NCI-H524 treated with DMSO at 0.1 percent for 48 hours (cell line): ENCODE measurements around the gene CTNNA2.

Source experiments
- DNase-seq: peaks from one replicate; lab custom pipeline; 2025; lab: John Stamatoyannopoulos, UW

The CTNNA2 gene

DNA sequence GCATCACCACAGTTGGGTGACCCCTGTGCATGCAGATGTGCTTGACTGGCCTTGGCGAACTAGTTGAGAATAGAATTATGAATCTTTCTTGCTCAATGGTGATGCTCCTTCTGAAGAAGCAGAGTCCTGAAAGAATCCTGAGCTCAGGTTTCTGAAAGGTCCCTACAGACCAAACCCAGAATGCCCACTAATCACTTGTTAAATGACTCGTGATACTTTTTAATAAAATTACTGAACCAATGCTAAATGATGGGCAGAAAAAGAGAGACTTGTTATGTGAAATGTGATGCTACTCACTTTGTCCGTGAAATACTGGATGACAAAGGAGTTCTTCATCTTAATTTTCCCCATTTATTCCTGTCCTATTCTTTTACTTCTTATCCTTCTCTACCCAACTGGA, 1055.2 kb downstream of the CTNNA2 start:
- no peak for DNase-seq

DNA sequence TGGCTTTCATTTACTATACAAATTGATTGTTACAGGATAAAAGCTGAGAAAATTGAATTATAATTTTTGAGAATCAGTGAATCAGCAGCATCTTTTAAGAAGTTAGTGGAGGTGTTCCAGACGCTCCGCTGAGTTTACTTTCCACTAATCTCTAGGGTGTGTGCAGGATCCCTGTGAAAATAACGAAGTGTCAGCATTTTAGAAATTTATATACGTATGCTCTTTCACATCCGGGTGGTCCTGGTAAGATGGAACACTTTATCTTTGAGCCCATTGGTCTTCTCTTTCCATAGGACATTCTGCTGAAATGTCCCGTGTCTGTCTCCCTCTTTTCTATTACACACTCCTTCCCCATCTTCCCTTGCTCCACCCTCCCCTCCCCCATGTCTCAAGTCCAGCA, 1060.3 kb downstream of the CTNNA2 start:
- no peak for DNase-seq

DNA sequence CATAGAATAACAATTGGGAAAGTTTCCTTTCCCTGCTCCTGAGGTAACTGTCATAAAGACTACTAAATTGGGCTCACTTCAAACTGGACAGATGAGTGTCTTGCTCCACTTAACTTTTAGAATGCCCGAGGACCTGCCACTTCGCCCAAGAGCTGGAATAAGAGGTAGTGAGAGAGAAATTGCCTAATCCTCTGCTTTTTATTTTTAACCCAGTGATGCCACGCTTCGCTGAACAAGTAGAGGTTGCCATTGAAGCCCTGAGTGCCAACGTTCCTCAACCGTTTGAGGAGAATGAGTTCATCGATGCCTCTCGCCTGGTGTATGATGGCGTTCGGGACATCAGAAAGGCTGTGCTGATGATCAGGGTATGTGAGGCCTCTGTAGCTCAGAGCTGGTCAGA, 1061.1 kb downstream of the CTNNA2 start:
- DNase-seq, result no peak

DNA sequence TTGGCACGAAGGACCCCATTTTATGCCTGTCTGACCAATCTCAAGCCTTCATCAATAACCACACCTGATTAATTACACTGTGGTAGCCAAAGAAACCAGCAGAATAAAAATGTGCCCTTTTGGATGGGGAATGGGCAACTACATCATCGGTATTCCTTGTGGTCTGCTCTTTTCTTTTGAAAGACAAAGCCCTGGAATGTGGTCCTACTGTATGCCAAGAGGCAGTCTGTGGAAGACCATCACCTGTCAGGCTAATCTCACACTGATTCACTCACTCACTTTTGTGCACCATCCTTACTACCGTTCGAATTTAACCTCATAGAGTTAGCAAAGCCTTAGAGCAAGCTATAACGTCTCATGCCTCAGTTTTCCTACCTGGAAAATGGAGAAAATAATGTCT, 1066.9 kb downstream of the CTNNA2 start:
- no peak for DNase-seq

DNA sequence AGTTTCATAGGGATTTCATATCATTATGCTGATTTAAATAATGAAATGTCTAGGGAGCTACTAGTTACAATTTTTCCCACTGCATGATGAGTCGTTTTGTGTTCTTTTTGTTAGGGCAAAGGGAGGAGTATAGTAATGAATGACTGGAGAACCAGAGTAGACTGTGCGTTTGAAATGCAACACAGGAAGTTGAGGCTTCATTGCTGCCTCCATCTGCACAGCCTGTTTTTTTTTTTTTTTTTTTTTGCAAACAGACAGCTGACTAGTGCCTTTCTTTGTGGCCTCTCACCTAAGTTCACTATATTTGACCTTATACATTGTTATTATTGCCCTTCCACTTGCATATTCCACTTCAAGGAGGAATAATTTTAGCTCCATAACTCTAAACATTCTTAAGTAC, 1078.4 kb downstream of the CTNNA2 start:
- no peak for DNase-seq

DNA sequence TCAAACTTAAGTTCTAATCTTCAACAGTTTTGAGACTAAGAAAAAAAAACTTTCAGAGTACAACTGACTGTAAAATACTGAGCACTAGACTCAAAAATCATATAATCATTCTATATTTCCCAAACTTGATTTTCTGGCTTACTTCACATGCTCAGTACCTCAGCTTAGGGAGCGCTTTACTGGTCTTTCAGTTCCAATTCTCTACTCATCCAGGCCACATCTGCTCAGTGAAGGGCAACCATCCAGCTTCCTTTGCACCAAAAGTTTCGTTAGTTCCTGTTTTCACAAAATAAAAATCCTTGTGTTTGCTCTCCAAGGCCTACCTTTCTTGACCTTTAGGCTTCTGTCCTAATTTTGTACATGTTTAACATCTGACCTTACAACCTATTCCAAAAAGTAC, 1079.3 kb downstream of the CTNNA2 start:
- no peak for DNase-seq

DNA sequence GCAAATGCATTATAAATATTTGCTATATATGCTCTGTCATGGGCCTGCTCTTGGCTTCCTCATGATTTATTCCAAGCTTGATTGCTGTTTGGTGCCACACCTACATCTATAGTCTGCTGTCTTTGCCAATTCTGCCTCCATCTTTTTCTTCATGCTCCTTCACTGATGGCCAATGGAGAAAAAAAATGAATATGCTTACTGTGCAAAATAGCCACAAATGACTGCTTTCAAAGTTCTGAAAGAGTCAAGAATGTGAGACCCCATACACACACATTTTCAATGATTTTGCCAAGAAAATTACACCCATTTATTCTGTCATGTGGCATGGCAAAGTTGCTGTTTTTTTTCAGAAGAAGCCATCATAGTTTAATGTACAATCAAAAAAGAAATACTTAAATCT, 1097.3 kb downstream of the CTNNA2 start:
- DNase-seq, result no peak

DNA sequence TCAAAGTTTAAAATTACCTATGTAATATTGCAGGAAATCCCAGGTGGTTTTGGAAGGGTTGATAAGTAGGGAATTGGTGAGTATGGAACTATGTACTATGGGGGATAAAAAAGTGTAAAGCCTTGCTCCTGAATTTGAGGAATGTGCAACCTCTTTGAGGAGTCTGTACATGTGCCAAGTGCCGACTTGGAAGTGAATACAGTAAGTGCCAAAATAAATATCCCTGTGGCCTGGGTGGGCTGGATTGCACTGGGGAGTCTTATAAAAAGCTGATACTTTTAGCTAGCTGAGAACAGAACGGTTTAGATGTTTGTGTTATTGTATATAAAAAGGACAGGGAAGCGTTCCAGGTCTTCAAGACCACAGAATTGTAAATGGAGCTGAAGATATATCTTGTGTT, 1108.8 kb downstream of the CTNNA2 start:
- DNase-seq, result no peak

DNA sequence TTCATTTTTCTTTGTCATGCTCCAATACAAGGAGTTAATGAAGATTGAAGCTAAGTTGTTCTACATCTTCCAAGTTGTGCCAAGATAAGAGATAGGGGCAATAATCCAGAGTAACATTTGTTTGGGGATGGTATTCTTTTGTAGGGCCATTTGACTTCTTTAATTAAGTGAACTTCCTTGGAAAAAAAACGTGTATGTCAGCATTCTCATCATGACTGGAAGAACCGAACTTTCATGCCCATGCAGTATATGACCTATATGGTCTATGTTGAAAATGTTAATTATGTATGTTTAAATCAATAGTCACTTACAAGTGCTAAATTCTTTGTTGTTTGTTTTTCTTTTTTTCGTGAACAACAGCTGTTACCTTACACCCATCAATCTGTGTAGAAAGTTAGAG, 1111.2 kb downstream of the CTNNA2 start:
- DNase-seq, result no peak

DNA sequence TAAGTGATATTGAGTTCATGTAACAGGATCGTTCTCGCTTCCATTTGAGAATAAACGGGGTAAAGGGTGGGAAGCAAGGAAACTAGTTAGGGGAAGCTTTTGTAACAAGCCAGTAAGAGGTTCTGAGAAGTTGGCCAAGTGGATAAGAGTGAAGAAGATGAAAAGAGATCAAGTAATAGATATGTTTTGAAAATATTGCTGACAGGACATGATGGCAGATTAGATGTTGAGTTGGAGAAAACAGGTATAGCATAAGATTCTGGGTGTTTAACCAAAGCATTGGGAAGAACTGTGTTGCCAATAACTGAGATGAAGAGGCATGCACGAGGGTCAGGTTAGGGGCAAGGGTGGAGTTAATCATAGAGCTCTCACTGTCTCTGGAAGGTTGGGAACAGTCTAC, 1121.7 kb downstream of the CTNNA2 start:
- DNase-seq, result no peak

DNA sequence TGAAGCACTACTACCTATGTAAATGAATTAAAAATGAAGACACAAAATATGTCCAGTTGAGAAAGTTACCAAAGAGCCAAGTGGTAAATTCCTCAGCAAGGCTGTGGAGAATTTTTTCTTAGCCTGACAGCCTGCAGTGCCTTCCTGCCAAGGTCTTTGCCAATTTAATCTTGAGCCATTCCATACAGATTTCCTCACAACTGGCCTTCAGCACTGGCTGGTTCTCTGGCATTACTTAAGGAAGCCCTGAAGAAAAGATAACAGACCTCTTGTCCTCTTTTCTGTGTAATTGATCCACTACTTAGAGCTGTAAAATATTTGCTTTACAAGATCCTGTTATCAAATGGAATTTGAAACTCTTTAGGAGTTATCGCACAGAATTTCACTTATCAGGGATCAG, 1125.9 kb downstream of the CTNNA2 start:
- no peak for DNase-seq

DNA sequence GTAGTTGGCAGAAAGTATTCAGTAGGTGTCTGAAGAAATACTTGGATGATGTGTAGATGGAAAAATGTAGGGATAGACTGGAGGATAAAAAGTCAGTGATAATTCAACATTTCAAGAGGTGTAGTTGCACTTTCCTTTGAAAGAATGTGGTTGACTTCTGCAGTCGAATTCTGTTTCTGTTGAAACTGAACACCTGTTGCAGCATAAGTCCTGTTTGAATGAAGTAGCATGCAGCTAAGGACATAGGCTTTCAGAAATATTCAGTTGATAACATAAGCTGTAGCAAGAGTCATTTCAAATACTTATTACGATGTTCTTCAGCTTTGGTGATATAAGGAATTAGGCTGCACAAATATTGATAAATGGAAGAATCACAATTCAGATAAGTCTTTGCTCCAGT, 1129.6 kb downstream of the CTNNA2 start:
- DNase-seq, result no peak

DNA sequence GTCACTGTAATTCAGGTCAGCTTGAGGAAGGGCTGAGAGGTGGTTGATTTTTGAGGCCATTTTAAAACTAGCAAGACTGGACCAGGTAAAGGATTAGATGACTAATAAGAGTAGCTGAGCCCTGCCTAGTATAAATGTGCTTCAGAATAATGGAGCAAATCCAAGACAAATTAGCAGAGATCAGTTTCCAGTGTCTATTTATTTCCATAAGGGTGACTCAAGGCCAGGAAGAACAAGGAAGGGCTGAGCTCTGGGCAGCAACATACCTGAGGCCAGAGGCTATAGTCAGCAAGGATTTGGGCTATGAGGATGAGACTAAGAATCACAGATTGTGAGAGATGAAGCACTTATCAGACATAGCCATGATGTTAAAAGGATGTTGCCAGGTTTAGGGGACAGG, 1130.7 kb downstream of the CTNNA2 start:
- no peak for DNase-seq

DNA sequence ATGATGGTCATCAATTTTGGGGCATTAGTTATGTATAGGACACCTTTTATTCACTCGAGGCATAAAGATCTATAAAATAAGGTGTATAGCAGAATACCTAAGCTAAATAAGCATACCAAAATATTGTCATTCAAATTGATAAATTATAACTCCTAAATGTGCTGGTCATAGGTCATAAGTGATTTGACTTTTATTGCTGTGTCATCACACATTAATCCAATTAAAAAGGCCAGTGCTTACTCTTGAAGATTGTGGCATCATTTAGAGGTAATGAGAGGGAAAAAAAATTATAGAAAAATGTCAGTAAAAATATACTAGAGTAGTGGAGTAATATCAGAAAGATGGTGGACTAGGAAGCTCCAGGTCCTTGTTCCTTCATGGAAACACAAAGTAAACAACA, 1138.6 kb downstream of the CTNNA2 start:
- DNase-seq, result no peak

DNA sequence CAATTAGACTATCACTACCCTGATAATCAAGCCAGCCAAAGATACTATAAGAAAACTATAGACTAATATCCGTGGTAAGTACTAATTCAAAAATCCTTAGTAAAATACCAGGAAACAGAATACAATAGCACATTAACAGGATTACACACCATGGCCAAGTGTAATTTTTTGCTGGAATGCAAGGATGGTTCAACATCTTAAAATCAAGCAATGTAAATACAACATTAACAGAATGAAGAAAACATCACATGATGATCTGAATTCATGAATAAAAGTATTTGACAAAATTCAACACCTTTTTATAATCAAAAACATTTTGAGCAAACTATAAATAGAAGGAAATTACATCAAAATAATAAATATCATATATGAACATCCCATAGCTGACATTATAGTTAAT, 1142.4 kb downstream of the CTNNA2 start:
- DNase-seq, result no peak

DNA sequence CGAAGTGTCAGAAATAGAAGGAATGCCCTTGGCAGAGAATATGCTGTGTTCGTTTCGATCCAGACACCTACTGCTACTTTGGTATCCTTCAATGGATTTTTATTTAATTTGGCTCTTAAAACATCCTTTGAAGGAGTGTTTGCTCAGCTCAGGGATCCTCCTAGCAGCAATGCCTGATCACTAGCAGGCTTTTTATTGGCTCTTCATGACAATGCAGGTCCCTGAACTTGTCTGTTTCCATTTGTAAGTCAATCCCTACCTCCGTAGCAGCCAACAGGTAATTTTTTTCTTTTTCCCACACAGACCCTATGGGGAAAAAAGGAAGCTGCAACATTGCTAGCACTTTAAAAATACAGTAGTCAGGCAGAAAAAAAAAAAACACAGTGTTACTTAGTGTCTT, 1157.9 kb downstream of the CTNNA2 start:
- DNase-seq, result no peak

DNA sequence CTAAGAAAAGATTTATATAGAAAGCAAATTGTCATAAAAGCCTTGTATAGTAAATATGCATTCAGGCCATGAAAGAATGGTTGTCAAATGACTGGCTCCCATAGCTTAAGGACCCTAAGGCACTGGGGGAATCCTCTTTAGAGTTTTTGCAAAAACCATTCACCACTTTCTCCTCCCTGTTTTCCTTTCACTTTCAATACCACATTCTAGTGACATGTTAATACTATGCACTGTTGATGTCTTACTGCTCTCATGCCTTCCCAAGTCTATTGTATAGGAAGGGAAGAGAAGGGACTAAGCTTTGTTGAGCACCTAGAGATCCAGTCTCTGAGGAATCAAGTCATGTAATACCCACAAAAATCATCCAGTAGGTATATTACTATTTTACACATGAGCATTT, 1174.7 kb downstream of the CTNNA2 start:
- no peak for DNase-seq

DNA sequence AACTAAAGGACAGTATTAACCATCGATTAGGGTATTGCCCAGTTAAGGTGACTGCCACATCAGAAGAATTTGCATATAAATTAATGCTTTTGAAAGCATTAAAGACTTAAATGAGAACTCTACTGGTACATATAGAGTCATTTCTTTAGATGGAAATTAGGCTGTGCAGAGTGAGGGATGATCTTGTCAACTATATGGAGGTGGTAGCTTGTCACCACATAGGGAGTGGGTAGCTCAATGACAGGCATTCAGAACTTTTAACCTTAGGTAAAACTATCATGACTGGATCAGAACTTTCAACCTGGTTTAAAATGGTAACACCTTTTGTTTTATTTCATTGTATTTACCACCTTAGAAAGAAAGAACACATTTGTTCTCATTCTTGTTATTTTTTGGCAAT, 1176.3 kb downstream of the CTNNA2 start:
- DNase-seq, result no peak
